Smooth muscle cell of the coronary artery (primary cell): ENCODE measurements around the gene SLC35A5. TPM values are rescaled to one million over a fixed set of nuclear protein-coding genes. Genes with fewer than 3 reads are reported as not detected.

Source experiments
- total RNA-seq: library from RNA; depleted of rRNA; stranded (reverse); fragments of >200 nt; gene quantifications from 2 replicates; pipeline ENCODE4 v1.2.3, GENCODE V29; 2014; ENCODE audit warnings: low replicate concordance

The SLC35A5 gene, protein sequence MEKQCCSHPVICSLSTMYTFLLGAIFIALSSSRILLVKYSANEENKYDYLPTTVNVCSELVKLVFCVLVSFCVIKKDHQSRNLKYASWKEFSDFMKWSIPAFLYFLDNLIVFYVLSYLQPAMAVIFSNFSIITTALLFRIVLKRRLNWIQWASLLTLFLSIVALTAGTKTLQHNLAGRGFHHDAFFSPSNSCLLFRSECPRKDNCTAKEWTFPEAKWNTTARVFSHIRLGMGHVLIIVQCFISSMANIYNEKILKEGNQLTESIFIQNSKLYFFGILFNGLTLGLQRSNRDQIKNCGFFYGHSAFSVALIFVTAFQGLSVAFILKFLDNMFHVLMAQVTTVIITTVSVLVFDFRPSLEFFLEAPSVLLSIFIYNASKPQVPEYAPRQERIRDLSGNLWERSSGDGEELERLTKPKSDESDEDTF
- total RNA-seq: 18.0 and 21.5 TPM in 2 replicates

DNA sequence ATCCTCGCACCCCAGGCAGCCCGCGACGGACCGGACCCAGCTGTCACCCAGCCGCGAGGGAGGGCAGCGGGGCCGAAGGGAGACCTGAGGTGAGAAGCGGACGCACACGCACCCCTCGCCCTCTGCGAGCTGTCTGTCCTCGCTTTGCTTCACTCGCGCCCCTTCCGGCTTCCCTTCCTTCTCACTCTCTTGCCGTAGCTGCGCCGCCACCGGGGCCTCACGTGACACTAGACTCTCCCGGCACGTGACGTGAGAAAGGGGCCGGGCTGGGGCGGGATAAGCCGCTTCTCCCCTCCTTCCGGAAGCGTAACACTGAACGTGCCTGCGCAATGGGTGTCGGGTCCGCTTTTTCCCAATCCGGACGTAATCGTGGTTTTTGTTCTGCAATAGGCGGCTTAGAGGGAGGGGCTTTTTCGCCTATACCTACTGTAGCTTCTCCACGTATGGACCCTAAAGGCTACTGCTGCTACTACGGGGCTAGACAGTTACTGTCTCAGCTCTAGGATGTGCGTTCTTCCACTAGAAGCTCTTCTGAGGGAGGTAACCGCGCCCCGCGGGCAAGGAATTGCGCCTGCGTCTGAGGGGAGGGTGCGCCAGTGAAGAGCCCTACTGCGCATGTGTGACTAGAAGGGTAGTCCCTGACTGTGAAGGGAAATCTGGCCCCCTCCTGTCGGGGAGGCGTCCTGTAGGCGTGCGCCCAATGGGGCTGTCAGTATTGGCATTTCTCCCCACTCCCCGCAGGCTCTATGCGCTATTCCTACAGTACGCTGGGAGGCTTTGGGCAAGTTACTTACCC is at the start of gene SLC35A5, which contains the start of gene ATG3:
SLC35A5 (plus strand) TSS at position 312 of the 796 bp plus-strand sequence. CDS start 1,359 bp downstream, outside the sequence.
ATG3 (minus strand) TSS at position 229 of the 796 bp plus-strand sequence. CDS start 434 bp downstream, outside the sequence.

Other genes with a start within 250 kb of the SLC35A5 start
- gene CD200, start 228.9 kb upstream of the SLC35A5 start, total RNA-seq: 2.6 and 24.0 TPM in 2 replicates
- gene BTLA, start 62.6 kb upstream of the SLC35A5 start, total RNA-seq: not detected in 2 replicates
- 66.9 and 80.4 TPM in 2 replicates for gene ATG3, start 83 bp upstream of the SLC35A5 start, total RNA-seq
- gene CCDC80, start 79.1 kb downstream of the SLC35A5 start, total RNA-seq: 606 and 2,461 TPM in 2 replicates